GM21447 (cell line): ENCODE results near the gene LRRC1.
"Not testable (repeated sequence)": the region's sequence is repeated elsewhere in the genome, so short reads cannot be mapped to it uniquely, and the experiment has no call there.

ENCODE experiments used
- ATAC-seq: cut with Tn5 transposase; IDR thresholded peaks from one replicate; pipeline ENCODE4 v1.9.1; 2021; ENCODE audit not compliant: unreplicated experiment

LRRC1 gene

DNA sequence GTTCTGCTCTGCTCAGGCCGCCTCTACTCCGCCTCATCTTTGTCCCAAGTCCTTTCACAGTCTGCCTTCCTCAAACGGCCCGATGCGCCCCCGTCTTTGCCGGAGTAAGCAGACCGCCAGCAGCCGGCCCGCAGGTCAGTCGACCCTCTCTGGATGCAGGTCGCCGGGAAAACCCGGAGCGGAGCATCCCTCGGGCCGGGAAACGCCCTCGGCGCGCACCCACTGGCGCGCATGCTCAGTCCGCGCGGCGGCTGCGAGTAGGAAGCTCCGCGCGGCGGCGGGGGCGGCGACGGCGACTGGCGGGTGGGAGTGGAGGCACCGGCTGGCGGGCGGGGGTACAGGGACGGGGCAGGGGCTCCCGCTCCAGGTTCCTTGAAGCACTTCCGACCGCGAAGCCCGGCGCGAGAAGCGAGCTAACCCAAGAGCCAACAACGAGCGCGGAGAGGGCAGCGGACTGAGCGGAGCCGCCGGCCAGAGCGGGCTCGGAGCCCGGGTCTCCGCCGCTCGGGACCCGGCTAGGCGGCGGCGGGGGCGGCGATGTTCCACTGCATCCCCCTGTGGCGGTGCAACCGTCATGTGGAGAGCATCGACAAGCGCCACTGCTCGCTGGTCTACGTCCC, at the start of gene LRRC1:
Gene LRRC1, plus strand, starts transcription at position 286 of the 620 bp plus-strand sequence. Its CDS starts 252 bp downstream, at position 538.
- peak; percentile 63 for ATAC-seq

- ATAC-seq: no peak
Observed at GRCh38 chr6:53746442-53747103, 48.2 kb upstream of the LRRC1 start.

GRCh38 chr6:53750052-53750650, 44.7 kb upstream of the LRRC1 start:
- no peak for ATAC-seq

DNA sequence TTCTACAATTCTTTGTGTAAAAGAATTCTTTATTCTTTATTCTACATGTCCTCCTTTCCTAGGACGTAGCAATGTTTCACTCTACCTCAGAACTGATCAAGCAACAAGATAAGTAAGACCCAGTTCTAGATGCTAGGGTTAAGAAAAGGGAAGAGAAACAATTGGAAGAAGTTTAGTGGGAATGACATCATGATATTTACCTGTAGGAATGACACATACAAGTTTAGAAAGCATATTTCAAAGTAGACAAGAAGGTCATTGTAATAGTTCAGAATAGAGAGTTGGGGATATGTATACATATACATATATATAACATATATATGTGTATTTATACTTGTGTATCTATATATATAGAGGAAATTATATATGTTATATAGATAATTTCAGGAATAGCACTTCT, 43.4 kb upstream of the LRRC1 start:
- ATAC-seq: no peak

- no peak for ATAC-seq
Observed at GRCh38 chr6:53752440-53752839, 42.4 kb upstream of the LRRC1 start.

GRCh38 chr6:53752856-53753255, 41.9 kb upstream of the LRRC1 start:
- ATAC-seq: no peak

- no peak for ATAC-seq
Observed at GRCh38 chr6:53754330-53754729, 40.5 kb upstream of the LRRC1 start.

DNA sequence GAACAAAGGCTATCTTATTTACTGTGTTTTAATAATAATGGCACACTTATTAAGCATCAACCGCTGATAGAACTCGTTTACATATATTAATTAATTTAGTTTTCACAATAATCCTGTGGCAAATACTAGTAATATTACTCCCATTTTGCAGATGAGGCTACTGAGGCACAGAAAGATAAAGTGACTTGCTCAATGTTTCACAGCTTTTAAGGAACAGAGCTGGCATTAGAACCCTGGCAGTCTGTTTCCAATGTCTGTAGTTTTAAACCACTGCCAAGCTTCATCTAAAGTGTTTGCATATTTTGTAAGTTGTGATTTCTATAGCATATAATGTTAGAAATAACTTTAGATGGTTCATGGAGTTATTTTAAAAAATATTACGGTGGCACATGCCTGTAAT, 38.4 kb upstream of the LRRC1 start:
- no peak for ATAC-seq

GRCh38 chr6:53758496-53758895, 36.3 kb upstream of the LRRC1 start:
- ATAC-seq: no peak

- no peak for ATAC-seq
Observed at GRCh38 chr6:53761036-53761435, 33.8 kb upstream of the LRRC1 start.

DNA sequence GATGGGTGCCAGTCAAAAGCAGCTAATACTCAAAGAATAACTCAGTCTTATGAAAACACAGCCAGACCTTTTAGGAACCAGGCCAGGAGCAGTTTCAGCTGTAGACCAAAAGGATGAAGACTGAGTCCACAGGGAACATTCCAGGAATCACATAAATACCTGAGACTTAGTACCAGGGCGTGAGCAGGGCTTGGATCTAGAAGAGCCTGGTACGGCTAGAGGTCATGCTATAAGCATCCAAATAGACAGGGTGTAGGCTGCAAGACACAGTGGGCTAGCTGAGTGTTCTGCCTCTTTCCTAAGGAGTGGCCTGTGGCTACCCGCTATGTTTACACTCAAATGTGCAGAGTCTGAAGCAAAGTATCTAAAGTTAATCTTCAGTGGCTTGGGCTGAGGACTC, 29.5 kb upstream of the LRRC1 start:
- no peak for ATAC-seq

DNA sequence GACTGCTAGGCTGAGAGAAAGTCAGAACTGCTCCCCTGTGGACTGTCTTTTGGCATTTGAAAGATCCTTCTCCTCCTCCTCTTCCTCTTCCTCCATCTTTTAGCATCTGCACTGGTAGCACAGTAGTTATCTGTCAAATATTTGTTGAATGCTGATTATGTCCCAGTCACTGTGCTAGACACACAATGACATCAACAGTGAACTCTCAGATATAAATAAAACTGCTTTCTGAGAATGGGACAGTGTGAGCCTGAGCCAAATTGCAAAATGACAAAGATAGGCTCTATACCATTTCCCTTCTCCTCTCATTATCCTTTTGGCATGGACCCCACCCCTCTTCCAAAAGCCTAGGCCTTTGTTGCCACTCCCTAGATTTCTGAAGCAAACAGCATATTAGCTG, 27.9 kb upstream of the LRRC1 start:
- ATAC-seq: no peak

DNA sequence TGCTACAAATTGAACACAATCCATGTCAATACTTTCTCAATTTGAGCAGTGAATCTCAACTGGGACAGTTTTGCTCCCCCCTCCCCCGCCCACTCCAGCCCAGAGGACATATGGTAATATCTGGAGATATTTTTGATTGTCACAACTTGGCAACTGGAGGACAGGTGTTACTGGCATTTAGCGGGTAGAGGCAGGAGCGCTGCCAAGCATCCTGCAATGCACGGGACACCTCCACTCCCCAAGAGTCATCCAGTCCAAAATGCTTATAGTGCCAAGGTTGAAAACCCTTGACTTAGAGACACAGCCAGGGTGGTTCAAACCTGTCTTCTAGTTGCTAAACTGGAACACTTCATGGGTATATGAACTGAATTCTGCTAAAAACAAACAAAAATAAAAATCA, 26.9 kb upstream of the LRRC1 start:
- ATAC-seq: no peak

DNA sequence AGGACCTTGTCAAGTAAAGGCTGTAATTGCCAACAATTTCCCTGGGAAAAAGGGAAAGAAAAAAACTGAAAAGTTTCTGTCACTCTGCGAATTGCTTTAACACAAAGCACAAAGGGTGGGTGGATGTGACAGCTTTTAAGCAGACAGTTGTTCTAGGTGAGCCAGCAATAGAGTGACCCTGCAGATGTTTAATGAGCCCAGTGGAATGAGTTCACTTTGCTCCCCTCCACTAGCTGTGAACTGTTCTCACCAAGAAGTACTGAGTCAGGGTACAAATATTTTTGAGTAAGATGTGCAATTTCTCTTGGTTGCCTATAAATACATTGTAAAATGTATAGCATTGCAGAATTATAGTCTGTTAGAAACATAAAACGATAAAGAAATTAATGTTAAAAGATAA, 26.2 kb upstream of the LRRC1 start:
- no peak for ATAC-seq

DNA sequence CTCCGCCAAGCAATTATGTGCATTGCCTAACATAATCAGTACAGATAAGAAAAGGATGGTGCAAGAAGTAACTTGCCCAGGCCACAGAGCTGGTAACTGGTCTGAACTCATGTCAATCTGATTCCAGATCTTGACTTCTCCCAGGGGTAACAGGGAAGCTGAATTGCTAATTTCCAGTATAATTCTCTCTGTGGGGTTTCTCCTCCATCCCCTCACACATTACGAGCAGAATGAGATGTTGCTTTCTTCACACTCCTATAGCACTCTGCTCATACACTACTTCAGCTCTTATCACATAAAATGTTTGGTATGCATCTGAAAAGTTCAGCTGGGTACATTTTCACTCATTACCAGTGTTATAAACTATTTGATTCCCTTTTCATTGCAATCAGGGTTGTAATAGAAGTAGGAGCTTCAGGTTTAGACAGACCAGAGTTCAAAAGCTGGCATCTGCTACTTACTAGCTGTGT, 24.0 kb upstream of the LRRC1 start:
- no peak for ATAC-seq

DNA sequence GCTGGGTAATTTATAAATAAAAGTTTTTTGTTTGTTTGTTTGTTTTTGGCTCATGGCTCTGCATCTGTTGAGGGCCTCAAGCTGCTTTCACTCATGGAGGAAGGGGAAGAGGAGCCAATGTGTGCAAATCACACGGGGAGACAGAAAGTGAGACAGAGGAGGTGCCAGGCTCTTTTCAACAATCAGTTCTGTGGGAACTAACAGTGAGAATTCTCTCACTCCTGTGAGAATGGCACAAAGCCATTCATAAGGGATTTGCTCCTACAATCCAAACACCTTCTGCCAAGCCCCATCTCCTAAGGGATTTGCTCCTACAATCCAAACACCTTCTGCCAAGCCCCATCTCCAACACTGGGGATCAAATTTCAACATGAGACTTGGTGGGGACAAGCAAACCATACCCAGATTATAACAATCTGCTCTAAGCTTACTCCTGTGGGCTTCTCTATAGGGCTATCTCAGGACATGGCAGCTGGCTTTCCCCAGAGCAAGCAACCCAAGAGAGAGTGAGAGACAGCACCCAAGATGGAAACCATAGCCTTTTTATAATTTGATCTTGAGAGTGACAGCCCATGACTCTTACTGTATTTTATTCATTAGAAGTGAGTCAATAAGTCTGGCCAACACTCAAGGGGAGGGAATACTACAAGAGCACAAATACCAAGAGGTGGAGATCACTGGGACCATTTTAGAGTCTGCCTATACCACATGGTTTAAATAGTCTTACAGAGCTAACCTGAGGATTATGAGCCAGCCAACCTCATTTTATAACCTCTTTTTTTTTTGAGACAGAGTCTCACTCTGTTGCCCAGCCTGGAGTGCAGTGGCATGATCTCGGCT, 22.8 kb upstream of the LRRC1 start:
- no peak for ATAC-seq

GRCh38 chr6:53773044-53773696, 21.6 kb upstream of the LRRC1 start:
- no peak for ATAC-seq

GRCh38 chr6:53776152-53776551, 18.7 kb upstream of the LRRC1 start:
- not testable (repeated sequence) for ATAC-seq

- not testable (repeated sequence) for ATAC-seq
Observed at GRCh38 chr6:53784991-53785390, 9.8 kb upstream of the LRRC1 start.

GRCh38 chr6:53786832-53787231, 8.0 kb upstream of the LRRC1 start:
- ATAC-seq: no peak

DNA sequence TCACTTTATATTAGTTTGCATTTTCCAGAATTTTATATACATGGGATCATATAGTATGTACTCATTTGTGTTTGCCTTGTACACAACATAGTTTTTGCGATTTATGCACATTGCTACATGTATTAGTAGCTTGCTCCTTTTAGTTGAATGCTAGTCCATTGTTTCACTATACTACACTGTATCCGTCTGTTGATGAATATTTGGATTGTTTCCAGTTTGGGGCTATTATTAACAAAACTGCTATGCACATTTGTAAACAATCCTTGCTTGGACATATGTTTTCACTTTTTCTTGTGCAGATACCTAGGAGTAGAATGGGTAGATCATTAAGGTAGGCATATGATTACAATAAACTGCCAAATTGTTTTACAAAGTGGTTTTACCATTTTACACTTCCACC, 3.9 kb upstream of the LRRC1 start:
- no peak for ATAC-seq
